Measurements from ENCODE around the gene COL12A1. TPM values are rescaled to one million over a fixed set of nuclear protein-coding genes. Genes with fewer than 3 reads are reported as not detected.

COL12A1 gene
- total RNA-seq, 1 donor from 2014 or later: 2,335 TPM

- H3K27me3 Mint-ChIP-seq (ENCODE audit: unreplicated experiment): no peaks in the 10 kb centered on the region
Observed at GRCh38 chr6:75203721-75204120, 2.1 kb downstream of the COL12A1 start.

GRCh38 chr6:75202676-75203131 is 3.1 kb downstream of the COL12A1 start:
- no peak for TF ChIP-seq CTCF (IDR thresholded peaks at IDR 0.05)
- no peak for DNase-seq (ENCODE audit: extremely low spot score, unreplicated experiment)
- Mint-ChIP-seq H3K27me3 (ENCODE audit: unreplicated experiment) (no peaks in the 10 kb centered on the region), H3K27ac (ENCODE audit: unreplicated experiment) (peak overlapping the region; percentile 98), H3K36me3 (ENCODE audit: unreplicated experiment) (peaks cover 34% of the 10 kb centered on the region), H3K4me3 (ENCODE audit: unreplicated experiment) (peak overlapping the region; percentile 100), H3K9me3 (ENCODE audit: unreplicated experiment) (no peaks in the 10 kb centered on the region), H3K4me1 (ENCODE audit: unreplicated experiment) (peaks cover 59% of the 10 kb centered on the region)

More at GRCh38 chr6:75203721-75204120, 2.1 kb downstream of the COL12A1 start:
- no peak for TF ChIP-seq CTCF (IDR thresholded peaks at IDR 0.05)
- no peak for DNase-seq (ENCODE audit: extremely low spot score, unreplicated experiment)
- Mint-ChIP-seq H3K36me3 (ENCODE audit: unreplicated experiment) (peaks cover 30% of the 10 kb centered on the region), H3K4me1 (ENCODE audit: unreplicated experiment) (peaks cover 62% of the 10 kb centered on the region), H3K4me3 (ENCODE audit: unreplicated experiment) (peak overlapping the region; percentile 100), H3K9me3 (ENCODE audit: unreplicated experiment) (no peaks in the 10 kb centered on the region), H3K27ac (ENCODE audit: unreplicated experiment) (peak overlapping the region; percentile 98)

DNA sequence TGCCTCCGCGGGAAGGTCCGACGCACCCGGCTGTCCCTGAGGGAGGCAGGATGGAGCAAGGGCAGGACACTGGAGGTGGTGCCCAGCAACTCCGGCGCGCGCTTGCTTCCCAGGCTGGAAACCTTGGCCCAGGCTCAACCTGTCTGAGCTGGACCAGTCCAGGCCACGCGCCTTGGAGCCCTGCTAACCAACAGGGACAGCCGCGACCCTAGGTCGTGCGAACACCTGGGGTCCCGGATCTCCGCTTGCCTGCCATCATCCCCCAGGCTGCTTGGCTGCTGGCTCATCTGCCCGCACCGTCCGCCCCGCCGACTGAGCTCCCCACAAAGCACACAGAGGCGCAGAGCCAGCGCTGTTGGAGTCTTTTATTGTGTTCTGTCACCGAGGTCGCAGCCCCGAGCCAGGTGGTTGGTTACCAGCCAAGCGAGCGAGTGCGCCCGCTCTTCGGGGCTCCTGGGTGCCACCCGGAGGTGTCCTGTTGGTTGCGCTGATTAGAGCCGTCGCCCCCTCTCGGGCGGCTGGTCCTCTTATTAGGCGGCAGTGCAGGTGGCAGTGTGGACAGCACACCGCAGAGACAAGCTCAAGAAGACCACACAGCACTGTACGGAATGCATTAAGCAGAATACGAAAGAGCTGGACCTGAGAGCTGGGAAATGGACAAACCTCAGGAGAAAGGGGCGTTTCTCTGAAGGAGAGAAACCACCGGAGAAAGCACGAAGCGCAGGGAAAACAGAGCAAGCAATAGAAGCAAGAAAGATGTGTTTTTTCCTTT is 3.8 kb downstream of the COL12A1 start:
- peak overlapping the region; percentile 100 for H3K4me3 Mint-ChIP-seq (ENCODE audit: unreplicated experiment)
- no peaks in the 10 kb centered on the region for H3K9me3 Mint-ChIP-seq (ENCODE audit: unreplicated experiment)
- peak; percentile 21 for TF ChIP-seq CTCF (IDR thresholded peaks at IDR 0.05)
- H3K27me3 Mint-ChIP-seq (ENCODE audit: unreplicated experiment): no peaks in the 10 kb centered on the region
- peaks cover 56% of the 10 kb centered on the region for H3K4me1 Mint-ChIP-seq (ENCODE audit: unreplicated experiment)
- no peak for DNase-seq (ENCODE audit: extremely low spot score, unreplicated experiment)
- peak overlapping the region; percentile 98 for H3K27ac Mint-ChIP-seq (ENCODE audit: unreplicated experiment)
- H3K36me3 Mint-ChIP-seq (ENCODE audit: unreplicated experiment): peaks cover 37% of the 10 kb centered on the region

- Mint-ChIP-seq H3K4me3 (ENCODE audit: unreplicated experiment) (peak overlapping the region; percentile 100), H3K36me3 (ENCODE audit: unreplicated experiment) (peaks cover 37% of the 10 kb centered on the region), H3K9me3 (ENCODE audit: unreplicated experiment) (no peaks in the 10 kb centered on the region), H3K27ac (ENCODE audit: unreplicated experiment) (peak overlapping the region; percentile 98), H3K4me1 (ENCODE audit: unreplicated experiment) (peaks cover 58% of the 10 kb centered on the region), H3K27me3 (ENCODE audit: unreplicated experiment) (no peaks in the 10 kb centered on the region)
- TF ChIP-seq CTCF (IDR thresholded peaks at IDR 0.05): no peak
- no peak for DNase-seq (ENCODE audit: extremely low spot score, unreplicated experiment)
Observed at GRCh38 chr6:75201021-75201420, 4.8 kb downstream of the COL12A1 start.

DNA sequence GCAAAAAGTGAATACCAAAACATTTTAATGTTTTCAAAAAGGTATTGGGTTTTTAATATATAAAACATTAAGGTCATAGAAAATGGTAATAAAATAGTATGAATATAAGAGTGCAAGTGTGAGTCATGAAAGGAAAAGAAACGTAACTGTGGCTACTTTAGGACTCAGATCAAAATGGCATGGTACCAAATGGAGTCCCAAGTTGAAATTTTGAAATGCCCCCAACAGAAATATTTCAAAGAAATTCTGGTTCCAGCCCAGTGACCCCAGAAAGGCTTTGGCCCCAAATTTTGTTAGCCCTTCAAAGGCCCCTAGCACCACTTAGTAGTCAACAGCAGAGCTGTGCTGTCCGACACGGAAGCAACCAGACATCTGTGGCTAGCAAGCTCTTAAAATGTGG is 6.0 kb downstream of the COL12A1 start:
- H3K4me3 Mint-ChIP-seq (ENCODE audit: unreplicated experiment): peak overlapping the region; percentile 70
- TF ChIP-seq CTCF (IDR thresholded peaks at IDR 0.05): no peak
- H3K27ac Mint-ChIP-seq (ENCODE audit: unreplicated experiment): peak overlapping the region; percentile 89
- no peak for DNase-seq (ENCODE audit: extremely low spot score, unreplicated experiment)
- peaks cover 37% of the 10 kb centered on the region for H3K36me3 Mint-ChIP-seq (ENCODE audit: unreplicated experiment)
- H3K4me1 Mint-ChIP-seq (ENCODE audit: unreplicated experiment): peaks cover 64% of the 10 kb centered on the region
- H3K27me3 Mint-ChIP-seq (ENCODE audit: unreplicated experiment): no peaks in the 10 kb centered on the region
- no peaks in the 10 kb centered on the region for H3K9me3 Mint-ChIP-seq (ENCODE audit: unreplicated experiment)

Data from osteocyte (in vitro differentiated cells).